HepG2 (cell line): ENCODE data around the gene GPR4. TPM values are rescaled to one million over a fixed set of nuclear protein-coding genes. Genes with fewer than 3 reads are reported as not detected.

Experiments
- ARID4A ChIP-seq: sonication (generic); formaldehyde crosslinking; IDR thresholded peaks from 2 replicates; pipeline ENCODE4 v1.5.0; 2020; ENCODE audit warnings: mild to moderate bottlenecking, missing genetic modification reagents, borderline replicate concordance
- CHD4 ChIP-seq: fragments of 200-600 bp; sonication (generic); IDR thresholded peaks from 2 replicates; pipeline ENCODE4 v1.7.0; 2017; ENCODE audit warnings: mild to moderate bottlenecking, low read length, borderline replicate concordance
- CTCF ChIP-seq: sonication (generic); formaldehyde crosslinking; IDR thresholded peaks from 2 replicates; pipeline ENCODE4 v1.5.0; 2020; ENCODE audit warnings: mild to moderate bottlenecking, missing genetic modification reagents, moderate library complexity
- DZIP1 ChIP-seq: sonication (generic); formaldehyde crosslinking; IDR thresholded peaks from 2 replicates; pipeline ENCODE4 v1.5.0; 2020; ENCODE audit warnings: mild to moderate bottlenecking, missing genetic modification reagents
- GABPB1 ChIP-seq: IDR thresholded peaks from 2 replicates; pipeline ENCODE4 v1.6.1; 2016; ENCODE audit warnings: mild to moderate bottlenecking, missing genetic modification reagents, moderate library complexity, missing compliant biosample characterization
- KDM1A ChIP-seq: IDR thresholded peaks from 2 replicates; pipeline ENCODE4 v1.6.1; 2016; ENCODE audit warnings: missing compliant biosample characterization
- POLR2A ChIP-seq, 2 experiments: IDR thresholded peaks; 2 replicates each; pipeline ENCODE4 v1.6.1; 2011; ENCODE audit warnings: low read depth in 2 of 2, low read length in 2 of 2, mild to moderate bottlenecking in 1 of 2, moderate library complexity in 1 of 2; ENCODE audit not compliant: insufficient read depth in 1 of 2
- PRDM4 ChIP-seq: sonication (generic); formaldehyde crosslinking; IDR thresholded peaks from 2 replicates; pipeline ENCODE4 v1.9.0; 2021; ENCODE audit warnings: missing genetic modification reagents, borderline replicate concordance
- YY1 ChIP-seq: IDR thresholded peaks from 2 replicates; pipeline ENCODE4 v1.6.1; 2011; ENCODE audit warnings: low read length, low read depth, moderate library complexity, mild to moderate bottlenecking; ENCODE audit not compliant: insufficient read depth, insufficient replicate concordance
- ZGPAT ChIP-seq: IDR thresholded peaks from 2 replicates; pipeline ENCODE4 v1.6.1; 2016; ENCODE audit warnings: mild to moderate bottlenecking
- ZNF232 ChIP-seq: sonication (generic); formaldehyde crosslinking; IDR thresholded peaks from 2 replicates; pipeline ENCODE4 v1.4.0; 2020; ENCODE audit warnings: missing genetic modification reagents, borderline replicate concordance
- ZNF563 ChIP-seq: sonication (generic); formaldehyde crosslinking; IDR thresholded peaks from 2 replicates; pipeline ENCODE4 v1.8.0; 2022; ENCODE audit warnings: mild to moderate bottlenecking, moderate library complexity, missing genetic modification reagents
- ZNF768 ChIP-seq: sonication (generic); formaldehyde crosslinking; IDR thresholded peaks from 2 replicates; pipeline ENCODE4 v1.4.0; 2020; ENCODE audit warnings: missing genetic modification reagents
- ZNF782 ChIP-seq: sonication (generic); formaldehyde crosslinking; IDR thresholded peaks from 2 replicates; pipeline ENCODE4 v1.4.0; 2020; ENCODE audit warnings: missing genetic modification reagents, mild to moderate bottlenecking, borderline replicate concordance
- polyA plus RNA-seq, 8 experiments: library from polyadenylated mRNA; depleted of rRNA in 3 of 8; stranded (reverse) in 7 of 8; unstranded in 1 of 8; fragments of >200 nt; fragmentation: Illumina TruSeq in 4 of 8; extraction: Trizol in 4 of 8; gene quantifications; 2 replicates each; pipeline versions ENCODE4 v1.2.1 to v1.2.3, GENCODE V29; 2011 to 2016; ENCODE audit warnings: low read depth in 4 of 8, missing spikeins in 1 of 8, mixed read lengths in 1 of 8; ENCODE audit not compliant: insufficient read depth in 1 of 8
- total RNA-seq, 5 experiments: library from RNA; depleted of rRNA; stranded (reverse); fragments of >200 nt; fragmentation: Illumina TruSeq; extraction: Trizol; gene quantifications; 2 replicates each; pipeline ENCODE4 v1.2.3, GENCODE V29; 2016; ENCODE audit warnings: low read depth in 1 of 5

GPR4 gene
- total and polyA plus RNA-seq, 2 of the 13 experiments (the other 11 are each of a cell fraction or from before 2014, with no cell fraction given), result 0.15 TPM; not detected in 1

- TF ChIP-seq CTCF (CRISPR knock-in tag), result peak; percentile 68
- TF ChIP-seq CHD4, result 0 out of 2 replicates have a peak, but pooled peaks have one; percentile 57
- peak in 1 of 2 experiments; percentile 48; a peak in 1 of 4 replicates for TF ChIP-seq POLR2A (IDR thresholded peaks at IDR 0.05; ENCODE audit: insufficient read depth in 1 of 2, low read depth in 2 of 2, low read length in 2 of 2)
- peak; percentile 24; the same call in 1 of the 2 replicates for TF ChIP-seq ARID4A (CRISPR knock-in tag)
- peak; percentile 28; the same call in 1 of the 2 replicates for TF ChIP-seq DZIP1 (CRISPR knock-in tag)
- peak; percentile 81; the same call in 1 of the 2 replicates for TF ChIP-seq KDM1A (CRISPR knock-in tag)
- peak; percentile 100 for TF ChIP-seq ZNF768 (CRISPR knock-in tag)
- TF ChIP-seq ZNF563 (CRISPR knock-in tag), result peak; percentile 35; the same call in 1 of the 2 replicates
- no peak for TF ChIP-seq PRDM4 (CRISPR knock-in tag)
- no peak for TF ChIP-seq ZNF232 (CRISPR knock-in tag)
- TF ChIP-seq YY1, result peak; percentile 66
- 0 out of 2 replicates have a peak, but pooled peaks have one; percentile 11 for TF ChIP-seq ZNF782
- no peak for TF ChIP-seq ZGPAT (CRISPR knock-in tag)
- peak; percentile 65 for TF ChIP-seq GABPB1 (CRISPR knock-in tag)
Observed at GRCh38 chr19:45638930-45639729, 37.1 kb upstream of the GPR4 start, which contains the start of gene EML2 (continued).
